GM18861 (cell line): ENCODE data around the gene RAF1.
"Not testable (repeated sequence)": the region's sequence is repeated elsewhere in the genome, so short reads cannot be mapped to it uniquely, and the experiment has no call there.

ENCODE experiments used
- ATAC-seq: cut with Tn5 transposase; IDR thresholded peaks from one replicate; pipeline ENCODE4 v1.9.1; 2021; ENCODE audit not compliant: unreplicated experiment

Gene RAF1

GRCh38 chr3:12663936-12664908, at the start of gene RAF1:
Gene RAF1, minus strand, starts transcription at chr3:12664117. Its CDS starts 45,396 bp downstream, at chr3:12618721.
- peak; percentile 93 for ATAC-seq

- ATAC-seq, result no peak
Observed at GRCh38 chr3:12710062-12710461, 46.1 kb upstream of the RAF1 start.

- ATAC-seq, result no peak
Observed at GRCh38 chr3:12709334-12709733, 45.4 kb upstream of the RAF1 start.

- ATAC-seq, result no peak
Observed at GRCh38 chr3:12708584-12709192, 44.8 kb upstream of the RAF1 start.

- ATAC-seq, result no peak
Observed at GRCh38 chr3:12707449-12707848, 43.5 kb upstream of the RAF1 start.

- peak; percentile 94 for ATAC-seq
Observed at GRCh38 chr3:12706504-12707253, 42.8 kb upstream of the RAF1 start.

GRCh38 chr3:12705981-12706380, 42.1 kb upstream of the RAF1 start:
- no peak for ATAC-seq

GRCh38 chr3:12705374-12705926, 41.5 kb upstream of the RAF1 start:
- ATAC-seq, result no peak

- no peak for ATAC-seq
Observed at GRCh38 chr3:12702501-12702900, 38.6 kb upstream of the RAF1 start.

GRCh38 chr3:12701601-12702000, 37.7 kb upstream of the RAF1 start:
- ATAC-seq, result not testable (repeated sequence)

- ATAC-seq, result no peak
Observed at GRCh38 chr3:12700800-12701199, 36.9 kb upstream of the RAF1 start.

GRCh38 chr3:12695916-12696315, 32.0 kb upstream of the RAF1 start:
- ATAC-seq, result no peak

GRCh38 chr3:12695112-12695511, 31.2 kb upstream of the RAF1 start:
- no peak for ATAC-seq

GRCh38 chr3:12692444-12692843, 28.5 kb upstream of the RAF1 start:
- ATAC-seq, result no peak

- ATAC-seq, result no peak
Observed at GRCh38 chr3:12689997-12690711, 26.2 kb upstream of the RAF1 start.

GRCh38 chr3:12687948-12688347, 24.0 kb upstream of the RAF1 start:
- ATAC-seq, result no peak

- no peak for ATAC-seq
Observed at GRCh38 chr3:12686096-12686495, 22.2 kb upstream of the RAF1 start.

GRCh38 chr3:12681943-12682390, 18.1 kb upstream of the RAF1 start:
- no peak for ATAC-seq

GRCh38 chr3:12681089-12681942, 17.4 kb upstream of the RAF1 start:
- ATAC-seq, result no peak

- ATAC-seq, result no peak
Observed at GRCh38 chr3:12679468-12679867, 15.6 kb upstream of the RAF1 start.
